Endodermal cell (in vitro differentiated cells): Measurements from ENCODE around the gene PTEN. TPM values are rescaled to one million over a fixed set of nuclear protein-coding genes. Genes with fewer than 3 reads are reported as not detected.
A peak's percentile ranks its signal among the peaks of the same experiment; 100 is the strongest.

Experiments used
- DNase-seq: peaks from one replicate; pipeline ENCODE4 v3.0.0-alpha.2; 2017
- H3K27ac ChIP-seq: 2 replicates; pipeline ENCODE4 v1.5.1; 2013; ENCODE audit warnings: mild to moderate bottlenecking, low read depth, low read length, moderate library complexity
- H3K27me3 ChIP-seq: 2 replicates; pipeline ENCODE4 v1.6.1; 2013; ENCODE audit warnings: mild to moderate bottlenecking, low read length, moderate library complexity; ENCODE audit not compliant: insufficient read depth, control insufficient read depth, poor library complexity, severe bottlenecking
- H3K36me3 ChIP-seq: 2 replicates; pipeline ENCODE4 v1.7.0; 2013; ENCODE audit warnings: mild to moderate bottlenecking, low read length, moderate library complexity; ENCODE audit not compliant: control insufficient read depth, insufficient read depth
- H3K4me1 ChIP-seq: one replicate; pipeline ENCODE4 v1.7.0; 2013; ENCODE audit warnings: low read length; ENCODE audit not compliant: control insufficient read depth, insufficient read depth
- H3K4me3 ChIP-seq: 2 replicates; pipeline ENCODE4 v1.5.1; 2013; ENCODE audit warnings: mild to moderate bottlenecking, low read length, moderate library complexity
- H3K9ac ChIP-seq: 2 replicates; pipeline ENCODE4 v1.6.1; 2013; ENCODE audit warnings: mild to moderate bottlenecking, low read length, moderate library complexity; ENCODE audit not compliant: poor library complexity, severe bottlenecking; ENCODE audit errors: extremely low read depth
- H3K9me3 ChIP-seq: 2 replicates; pipeline ENCODE4 v1.6.1; 2013; ENCODE audit warnings: mild to moderate bottlenecking, low read length, moderate library complexity; ENCODE audit not compliant: control insufficient read depth
- H3K27ac Mint-ChIP-seq: 2 replicates; pipeline ENCODE4 v1.8.0; 2020; ENCODE audit warnings: mixed read lengths
- H3K27me3 Mint-ChIP-seq: 2 replicates; pipeline ENCODE4 v1.8.0; 2021; ENCODE audit warnings: mild to moderate bottlenecking, mixed read lengths; ENCODE audit not compliant: insufficient read depth
- H3K36me3 Mint-ChIP-seq: 2 replicates; pipeline ENCODE4 v1.8.0; 2020; ENCODE audit warnings: low read depth, mixed read lengths
- H3K4me1 Mint-ChIP-seq: 2 replicates; pipeline ENCODE4 v1.8.0; 2020; ENCODE audit warnings: mixed read lengths
- H3K4me3 Mint-ChIP-seq: 2 replicates; pipeline ENCODE4 v1.8.0; 2020; ENCODE audit warnings: mild to moderate bottlenecking, moderate library complexity, mixed read lengths
- H3K9me3 Mint-ChIP-seq: 2 replicates; pipeline ENCODE4 v1.8.0; 2020; ENCODE audit warnings: mild to moderate bottlenecking, mixed read lengths
- CTCF ChIP-seq: fragments of 200-600 bp; sonication (generic); conservative IDR thresholded peaks from 2 replicates; pipeline ENCODE4 v1.5.0; 2021; ENCODE audit warnings: antibody characterized with exemption, mild to moderate bottlenecking
- WGBS, 2 experiments: methylation state at CpG; one replicate each; pipeline versions ENCODE4 v1.1.5 to v1.1.7; 2013; ENCODE audit warnings: missing lambda C conversion rate in 2 of 2, mixed read lengths in 1 of 2; ENCODE audit not compliant: insufficient coverage in 1 of 2, insufficient read length in 1 of 2; 5-methylcytosine and 5-hydroxymethylcytosine counted together
- total RNA-seq, 2 donors: library from RNA; stranded (reverse); fragmentation: NEBNext Ultra II Directional in 1 of 2; extraction: Animal tissue kit (Norgen Biotek cat#: 25700) in 1 of 2; gene quantifications; 2 replicates in 1 of 2; 3 replicates in 1 of 2; pipeline ENCODE4 v1.2.1, GENCODE V29; 2021

The PTEN gene
- total RNA-seq, 2 donors from 2014 or later: 41.7 to 45.0 TPM

GRCh38 chr10:87860156-87860795 is 3.1 kb upstream of the PTEN start:
- Mint-ChIP-seq H3K27ac (no peak overlapping the region), H3K9me3 (no peaks in the 10 kb centered on the region), H3K4me1 (peaks cover 8% of the 10 kb centered on the region), H3K4me3 (no peak overlapping the region), H3K27me3 (peaks cover 5% of the 10 kb centered on the region), H3K36me3 (no peaks in the 10 kb centered on the region)
- Histone ChIP-seq H3K27me3 (no peaks in the 10 kb centered on the region), H3K4me1 (no peaks in the 10 kb centered on the region), H3K36me3 (no peaks in the 10 kb centered on the region), H3K4me3 (no peak overlapping the region), H3K9me3 (no peaks in the 10 kb centered on the region), H3K27ac (no peak overlapping the region), H3K9ac (no peak overlapping the region)
- DNase-seq: peak; percentile 58
- WGBS, 2 experiments: 69 to 78% methylated on average over 2 to 3 of the region's 3 CpGs
- TF ChIP-seq CTCF: peak; percentile 73

- Histone ChIP-seq H3K27me3 (no peaks in the 10 kb centered on the region), H3K4me1 (no peaks in the 10 kb centered on the region), H3K4me3 (peak overlapping the region; percentile 98), H3K36me3 (no peaks in the 10 kb centered on the region), H3K9ac (no peak overlapping the region), H3K27ac (no peak overlapping the region), H3K9me3 (no peaks in the 10 kb centered on the region)
- no peaks in the 10 kb centered on the region for H3K36me3 Mint-ChIP-seq
- no peak overlapping the region for H3K27ac Mint-ChIP-seq
- H3K9me3 Mint-ChIP-seq: no peaks in the 10 kb centered on the region
- no peak for TF ChIP-seq CTCF
- WGBS, 2 experiments: 85 to 97% methylated on average over 4 of the region's 4 CpGs
- peaks cover 13% of the 10 kb centered on the region for H3K4me1 Mint-ChIP-seq
- H3K4me3 Mint-ChIP-seq: peak overlapping the region; percentile 90
- peaks cover 5% of the 10 kb centered on the region for H3K27me3 Mint-ChIP-seq
- DNase-seq: no peak
Measured at GRCh38 chr10:87860816-87861403, 2.5 kb upstream of the PTEN start.

- Mint-ChIP-seq H3K36me3 (no peaks in the 10 kb centered on the region), H3K9me3 (no peaks in the 10 kb centered on the region), H3K27ac (peak overlapping the region; percentile 96), H3K27me3 (peaks cover 5% of the 10 kb centered on the region), H3K4me1 (peaks cover 18% of the 10 kb centered on the region), H3K4me3 (peak overlapping the region; percentile 90)
- H3K9ac ChIP-seq: peak overlapping the region; percentile 38
- no peaks in the 10 kb centered on the region for H3K27me3 ChIP-seq
- H3K9me3 ChIP-seq: no peaks in the 10 kb centered on the region
- H3K4me3 ChIP-seq: peak overlapping the region; percentile 98
- WGBS, 2 experiments: 18 to 47% methylated on average over 10 to 16 of the region's 16 CpGs
- DNase-seq: no peak
- H3K27ac ChIP-seq: no peak overlapping the region
- TF ChIP-seq CTCF: peak; percentile 30
- no peaks in the 10 kb centered on the region for H3K4me1 ChIP-seq
- H3K36me3 ChIP-seq: no peaks in the 10 kb centered on the region
Measured at GRCh38 chr10:87861566-87861952, 1.9 kb upstream of the PTEN start.
